Upper lobe of left lung (tissue), 4 donors: Measurements from ENCODE around the gene TMEM30A.

Source experiments
- CTCF ChIP-seq, 6 experiments: fragments of 450-650 bp in 4 of 6; fragments of 200-600 bp in 2 of 6; sonication (generic) in 2 of 6; IDR thresholded peaks; one replicate each; pipeline ENCODE4 v1.5.1; 2016 to 2019; ENCODE audit warnings: antibody characterized with exemption in 6 of 6
- EP300 ChIP-seq, 4 donors: sonication (generic); formaldehyde crosslinking; IDR thresholded peaks; one replicate each; pipeline ENCODE4 v1.5.1; 2017; ENCODE audit warnings: antibody characterized with exemption in 4 of 4, control low read depth in 2 of 4
- POLR2A ChIP-seq, 4 donors: fragments of 450-650 bp; IDR thresholded peaks; one replicate each; pipeline ENCODE4 v1.5.1; 2016 to 2017; ENCODE audit warnings: antibody characterized with exemption in 4 of 4, mild to moderate bottlenecking in 2 of 4
- POLR2AphosphoS5 ChIP-seq, 2 donors: sonication (generic); formaldehyde crosslinking; IDR thresholded peaks; one replicate each; pipeline ENCODE4 v1.5.1; 2017; ENCODE audit warnings: antibody characterized with exemption in 2 of 2

DNA sequence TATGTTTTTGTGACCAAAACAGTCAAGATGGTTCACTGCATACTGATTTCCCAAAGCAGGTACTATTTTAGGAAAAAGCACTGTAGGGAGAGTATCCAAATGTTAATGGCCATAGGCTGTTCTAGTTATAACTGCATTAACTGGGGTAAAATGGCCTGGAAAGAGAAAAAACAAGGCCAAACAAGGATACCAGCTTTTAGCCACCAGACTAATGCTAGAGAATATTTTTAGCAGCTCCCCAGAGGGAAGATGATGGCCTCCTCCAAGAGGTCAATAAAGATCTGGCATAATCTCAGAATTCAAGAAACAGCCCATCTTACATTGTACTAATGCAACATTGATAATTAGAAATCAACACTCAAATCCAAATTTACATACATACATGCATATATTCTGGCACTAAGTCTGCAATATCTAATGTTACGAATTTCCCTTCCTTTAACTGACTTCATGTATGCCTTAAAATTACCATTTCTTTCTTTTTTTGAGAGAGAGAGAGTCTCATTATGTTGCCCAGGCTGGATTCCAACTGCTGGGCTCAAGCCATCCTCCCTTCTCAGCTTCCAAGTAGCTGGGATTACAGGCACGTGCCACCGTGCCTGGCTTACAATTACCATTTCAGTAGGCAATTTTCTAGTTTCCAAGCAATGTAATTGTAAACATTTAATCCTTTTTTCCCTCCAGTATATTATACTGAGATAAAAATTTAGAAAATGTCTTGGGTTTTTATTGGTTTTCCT lies 50.3 kb downstream of the TMEM30A start:
- TF ChIP-seq CTCF (IDR thresholded peaks at IDR 0.05) (no peak), POLR2A (IDR thresholded peaks at IDR 0.05) (no peak), POLR2AphosphoS5 (IDR thresholded peaks at IDR 0.05) (no peak), EP300 (IDR thresholded peaks at IDR 0.05) (no peak)
